CD8-positive, alpha-beta memory T cell (primary cell): ENCODE data around the gene EGFL7. TPM values are rescaled to one million over a fixed set of nuclear protein-coding genes. Genes with fewer than 3 reads are reported as not detected.

Experiments used
- CTCF ChIA-PET: fragments of 350-600 bp; sonication (Branson Sonifier 250); formaldehyde crosslinking; loops from one replicate; lab custom pipeline; 2021; ENCODE audit warnings: antibody characterized with exemption; lab: Charles Lee
- POLR2A ChIA-PET: fragments of 350-600 bp; sonication (Branson Sonifier 250); formaldehyde crosslinking; loops from one replicate; lab custom pipeline; 2021; ENCODE audit warnings: antibody characterized with exemption; lab: Charles Lee
- DNase-seq, 5 donors: peaks; one replicate each; pipeline versions ENCODE4 v3.0.0 to v3.0.0-alpha.2; 2020 to 2022; ENCODE audit warnings: mixed read lengths in 1 of 5
- H3K27ac ChIP-seq: one replicate; pipeline ENCODE4 v1.7.0; 2013; ENCODE audit warnings: low read depth, mild to moderate bottlenecking, low read length, moderate library complexity
- H3K27me3 ChIP-seq: 2 replicates; pipeline ENCODE4 v1.7.0; 2013; ENCODE audit warnings: low read length, mild to moderate bottlenecking; ENCODE audit not compliant: insufficient read depth, poor library complexity, severe bottlenecking
- H3K36me3 ChIP-seq: 2 replicates; pipeline ENCODE4 v1.7.0; 2013; ENCODE audit warnings: mild to moderate bottlenecking, low read length, moderate library complexity; ENCODE audit not compliant: insufficient read depth
- H3K4me1 ChIP-seq: 2 replicates; pipeline ENCODE4 v1.7.0; 2013; ENCODE audit warnings: mild to moderate bottlenecking, low read length, moderate library complexity; ENCODE audit not compliant: insufficient read depth
- H3K4me3 ChIP-seq: 2 replicates; pipeline ENCODE4 v1.7.0; 2013; ENCODE audit warnings: mild to moderate bottlenecking, low read length
- H3K9me3 ChIP-seq: 2 replicates; pipeline ENCODE4 v1.7.0; 2013; ENCODE audit warnings: mild to moderate bottlenecking, low read length
- H3K27ac Mint-ChIP-seq, 8 donors: one replicate each; pipeline ENCODE4 v1.8.0; 2020 to 2021; ENCODE audit warnings: mixed read lengths in 8 of 8, mild to moderate bottlenecking in 6 of 8, inconsistent platforms in 3 of 8, moderate library complexity in 3 of 8
- H3K27me3 Mint-ChIP-seq, 2 donors: one replicate each; pipeline ENCODE4 v1.8.0; 2020 to 2021; ENCODE audit warnings: mixed read lengths in 2 of 2, mild to moderate bottlenecking in 1 of 2, moderate library complexity in 1 of 2
- H3K36me3 Mint-ChIP-seq, 3 donors: one replicate each; pipeline ENCODE4 v1.8.0; 2020 to 2021; ENCODE audit warnings: mixed read lengths in 3 of 3, inconsistent platforms in 1 of 3, mild to moderate bottlenecking in 1 of 3
- H3K4me1 Mint-ChIP-seq, 3 donors: one replicate each; pipeline ENCODE4 v1.8.0; 2020 to 2021; ENCODE audit warnings: mixed read lengths in 3 of 3, inconsistent platforms in 1 of 3, mild to moderate bottlenecking in 1 of 3
- H3K4me3 Mint-ChIP-seq, 7 donors: one replicate each; pipeline ENCODE4 v1.8.0; 2020 to 2021; ENCODE audit warnings: mixed read lengths in 7 of 7, mild to moderate bottlenecking in 6 of 7, moderate library complexity in 4 of 7, inconsistent platforms in 2 of 7
- H3K9me3 Mint-ChIP-seq, 5 donors: one replicate each; pipeline ENCODE4 v1.8.0; 2020 to 2022; ENCODE audit warnings: mixed read lengths in 5 of 5, mild to moderate bottlenecking in 3 of 5, moderate library complexity in 2 of 5, inconsistent platforms in 1 of 5
- polyA plus RNA-seq: library from polyadenylated mRNA; unstranded; fragments of 300-500 nt; fragmentation: Illumina TruSeq; gene quantifications from one replicate; pipeline ENCODE4 v1.2.3, GENCODE V29; 2021
- total RNA-seq, 2 experiments: library from RNA; stranded (reverse); gene quantifications; one replicate each; pipeline ENCODE4 v1.2.3, GENCODE V29; 2021

EGFL7 gene
- total and polyA plus RNA-seq, 3 experiments from 2014 or later = 0.40 to 0.95 (median 0.61) TPM

DNA sequence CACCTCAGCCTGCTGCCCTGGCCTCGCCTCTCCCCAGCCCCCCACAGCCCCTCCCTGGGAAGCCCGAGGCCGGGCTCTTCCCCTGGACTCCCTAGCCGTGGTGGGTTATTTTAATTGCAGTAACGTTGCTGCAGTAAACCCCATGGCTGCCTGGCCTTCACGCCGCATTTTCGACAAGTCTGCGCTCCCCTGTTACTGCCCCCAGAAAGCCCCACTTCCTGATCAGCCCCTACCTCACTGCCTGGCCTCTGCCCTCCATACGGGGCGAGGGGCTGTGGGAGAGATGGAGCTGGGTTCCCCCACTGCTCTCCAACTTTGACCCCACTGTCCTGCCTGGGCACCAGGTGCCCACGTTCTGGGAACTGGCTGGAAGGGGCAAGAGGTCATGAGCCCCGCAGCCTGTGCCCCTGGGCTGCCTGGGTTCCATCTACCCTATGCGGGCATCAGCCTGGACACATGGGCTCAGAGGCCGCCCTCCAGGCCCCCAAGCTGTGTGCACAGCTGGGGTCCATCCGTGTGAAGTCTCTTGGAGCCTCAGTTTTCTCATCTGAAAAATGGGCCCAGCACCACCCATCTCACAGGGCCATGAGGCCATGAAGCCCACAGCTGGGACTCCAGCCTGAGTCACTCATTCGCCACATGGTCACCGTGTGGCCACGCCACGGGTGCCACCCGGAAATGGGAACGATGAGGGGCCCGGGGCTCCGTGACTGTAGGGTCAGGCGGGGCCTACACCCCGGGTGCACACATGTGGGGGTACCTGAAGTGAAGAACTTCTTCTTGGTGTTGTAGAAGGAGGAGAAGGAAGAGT, 11.5 kb downstream of the EGFL7 start:
- POLR2A ChIA-PET = no interaction called here
- no peaks in the 10 kb centered on the region for H3K4me1 Mint-ChIP-seq

DNA sequence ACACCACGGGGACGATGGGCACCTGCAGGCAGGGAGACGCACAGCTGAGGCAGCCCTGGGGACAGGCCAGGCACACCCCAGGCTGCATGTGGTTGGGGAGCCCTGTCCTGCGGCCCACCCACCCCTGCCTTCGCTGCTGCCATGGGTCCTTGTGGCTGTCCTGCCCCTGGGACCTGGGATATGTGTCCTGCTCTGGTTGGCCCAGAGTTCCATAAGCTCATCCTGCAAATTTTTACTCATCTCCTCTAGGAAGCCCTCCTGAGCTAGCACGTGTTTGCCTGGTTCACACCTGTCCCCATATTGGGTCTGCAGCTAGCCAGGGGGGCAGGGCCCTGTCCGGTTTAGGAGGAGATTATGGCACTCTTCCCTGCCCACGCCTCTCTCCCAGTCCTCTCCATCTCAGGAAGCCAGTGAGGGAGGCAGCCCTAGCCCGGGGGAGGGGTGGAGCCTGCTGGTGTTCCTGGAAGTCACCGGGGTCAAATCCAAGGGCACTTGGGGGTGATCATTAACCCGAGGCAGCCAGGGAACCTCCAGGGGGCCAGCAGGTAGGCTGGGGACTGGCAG, 12.2 kb downstream of the EGFL7 start:
- Mint-ChIP-seq H3K27ac (no peak overlapping the region), H3K4me1 (no peaks in the 10 kb centered on the region), H3K4me3 (no peak overlapping the region), H3K9me3 (no peaks in the 10 kb centered on the region), H3K36me3 (peaks cover 0 to 10% (median 0%) of the 10 kb centered on the region in 3 donors), H3K27me3 (no peaks in the 10 kb centered on the region)
- no peak for DNase-seq
- H3K36me3 ChIP-seq = no peaks in the 10 kb centered on the region
- ChIA-PET POLR2A (no interaction called here), CTCF (interaction anchor here (1.5 kb wide), 2 partner anchors 10 to 190 kb away, joined by 3 to 4 read pairs; no protein-coding TSS in a partner anchor)
- H3K9me3 ChIP-seq = no peaks in the 10 kb centered on the region
- H3K27me3 ChIP-seq = no peaks in the 10 kb centered on the region
- no peak overlapping the region for H3K4me3 ChIP-seq
- no peaks in the 10 kb centered on the region for H3K4me1 ChIP-seq
- no peak overlapping the region for H3K27ac ChIP-seq

More for the DNA sequence above, 11.5 kb downstream of the EGFL7 start:
- no peak for DNase-seq
- Histone ChIP-seq H3K4me3 (no peak overlapping the region), H3K9me3 (no peaks in the 10 kb centered on the region), H3K36me3 (no peaks in the 10 kb centered on the region), H3K4me1 (no peaks in the 10 kb centered on the region), H3K27me3 (no peaks in the 10 kb centered on the region), H3K27ac (no peak overlapping the region)
- no peaks in the 10 kb centered on the region for H3K27me3 Mint-ChIP-seq
- no peak overlapping the region for H3K4me3 Mint-ChIP-seq
- H3K36me3 Mint-ChIP-seq = peaks cover 0 to 10% (median 0%) of the 10 kb centered on the region in 3 donors
- no peaks in the 10 kb centered on the region for H3K9me3 Mint-ChIP-seq
- CTCF ChIA-PET = interaction anchor here (1.5 kb wide), 1 partner anchor 189 kb away, joined by 4 read pairs; no protein-coding TSS in a partner anchor
- peak overlapping the region in 1 of 8 donors; percentile 76 for H3K27ac Mint-ChIP-seq

DNA sequence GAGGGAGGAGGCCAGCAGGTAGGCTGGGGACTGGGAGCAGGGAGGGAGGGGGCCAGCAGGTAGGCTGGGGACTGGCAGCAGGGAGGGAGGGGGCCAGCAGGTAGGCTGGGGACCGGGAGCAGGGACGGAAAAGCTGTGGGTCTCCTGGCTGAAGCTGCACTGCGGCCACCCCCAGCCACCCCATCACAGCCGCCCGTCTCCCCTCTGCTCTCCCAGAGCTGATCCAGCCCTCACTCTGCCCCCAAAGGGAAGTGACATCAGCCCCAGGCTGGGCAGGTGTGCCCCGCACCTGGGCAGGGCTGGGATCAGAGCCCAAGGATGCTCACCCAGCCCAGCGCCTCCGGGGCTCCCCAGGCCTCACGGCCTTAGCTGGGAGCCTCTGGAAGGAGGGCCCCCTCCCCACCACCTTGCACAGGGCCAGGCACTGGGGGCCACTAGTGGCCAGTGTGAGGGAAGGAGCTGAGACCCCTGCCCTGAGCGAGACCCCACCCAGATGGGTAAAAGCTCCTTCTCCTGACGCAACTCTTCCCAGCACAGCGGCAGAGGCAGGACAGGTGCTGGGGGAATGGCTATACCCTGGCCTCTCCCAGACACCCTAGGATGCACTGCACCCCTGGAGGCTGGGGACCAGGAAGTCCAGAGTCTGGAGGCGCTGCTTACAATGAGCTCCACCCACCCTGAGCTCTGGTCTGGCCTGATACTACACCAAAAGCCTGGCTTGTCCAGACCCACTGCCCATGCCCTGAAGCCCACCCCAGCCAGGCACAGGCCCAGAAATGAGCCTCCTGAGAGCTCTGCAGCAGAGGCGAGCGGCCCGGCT, 13.0 kb downstream of the EGFL7 start:
- H3K9me3 ChIP-seq = no peaks in the 10 kb centered on the region
- no peaks in the 10 kb centered on the region for H3K9me3 Mint-ChIP-seq
- POLR2A ChIA-PET = no interaction called here
- no peak overlapping the region for H3K27ac Mint-ChIP-seq
- no peaks in the 10 kb centered on the region for H3K4me1 ChIP-seq
- no peak for DNase-seq
- CTCF ChIA-PET = interaction anchor here (1.1 to 1.5 kb wide), 2 partner anchors 9 to 11 kb away, joined by 3 read pairs; no protein-coding TSS in a partner anchor
- H3K27ac ChIP-seq = no peak overlapping the region
- no peak overlapping the region for H3K4me3 Mint-ChIP-seq
- H3K4me3 ChIP-seq = no peak overlapping the region
- no peaks in the 10 kb centered on the region for H3K36me3 ChIP-seq
- H3K27me3 ChIP-seq = no peaks in the 10 kb centered on the region
- no peaks in the 10 kb centered on the region for H3K4me1 Mint-ChIP-seq
- peaks cover 0 to 10% (median 0%) of the 10 kb centered on the region in 3 donors for H3K36me3 Mint-ChIP-seq
- no peaks in the 10 kb centered on the region for H3K27me3 Mint-ChIP-seq

DNA sequence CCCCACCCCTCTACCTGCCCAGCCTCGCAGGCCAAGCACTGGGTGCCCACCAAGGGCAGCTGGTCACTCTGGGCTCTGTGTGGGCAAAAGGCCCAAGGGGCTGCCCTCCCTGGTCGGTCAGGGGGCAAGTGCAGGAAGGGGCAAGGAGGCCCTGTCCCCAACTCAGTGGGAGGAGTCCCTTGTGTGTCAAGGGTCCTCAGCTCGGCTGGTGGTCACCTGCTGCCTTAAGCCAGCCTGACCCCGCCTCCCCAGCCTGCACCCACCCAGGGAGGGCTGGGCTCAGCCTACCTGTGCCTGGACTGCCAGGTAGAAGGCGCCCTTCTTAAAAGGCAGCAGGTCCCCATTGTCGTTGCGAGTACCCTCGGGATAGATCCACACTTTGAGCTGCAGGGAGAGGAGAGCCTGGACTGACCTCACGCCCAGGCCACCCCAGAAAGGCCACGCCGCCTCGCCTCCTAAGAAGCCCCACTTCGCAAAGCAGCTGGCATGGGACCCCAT, 13.6 kb downstream of the EGFL7 start:
- no peak overlapping the region for H3K4me3 Mint-ChIP-seq
- ChIA-PET POLR2A (interaction anchor here (0.6 kb wide), 1 partner anchor 25 kb away, joined by 4 read pairs; no protein-coding TSS in a partner anchor), CTCF (interaction anchor here (1.1 to 1.5 kb wide), 2 partner anchors 10 to 12 kb away, joined by 3 read pairs; no protein-coding TSS in a partner anchor)
- H3K27me3 ChIP-seq = no peaks in the 10 kb centered on the region
- H3K4me3 ChIP-seq = no peak overlapping the region
- H3K9me3 Mint-ChIP-seq = no peaks in the 10 kb centered on the region
- no peak for DNase-seq
- H3K9me3 ChIP-seq = no peaks in the 10 kb centered on the region
- no peaks in the 10 kb centered on the region for H3K27me3 Mint-ChIP-seq
- no peak overlapping the region for H3K27ac Mint-ChIP-seq
- peaks cover 0 to 10% (median 0%) of the 10 kb centered on the region in 3 donors for H3K36me3 Mint-ChIP-seq
- H3K4me1 ChIP-seq = no peaks in the 10 kb centered on the region
- H3K27ac ChIP-seq = no peak overlapping the region
- no peaks in the 10 kb centered on the region for H3K36me3 ChIP-seq
- H3K4me1 Mint-ChIP-seq = no peaks in the 10 kb centered on the region

DNA sequence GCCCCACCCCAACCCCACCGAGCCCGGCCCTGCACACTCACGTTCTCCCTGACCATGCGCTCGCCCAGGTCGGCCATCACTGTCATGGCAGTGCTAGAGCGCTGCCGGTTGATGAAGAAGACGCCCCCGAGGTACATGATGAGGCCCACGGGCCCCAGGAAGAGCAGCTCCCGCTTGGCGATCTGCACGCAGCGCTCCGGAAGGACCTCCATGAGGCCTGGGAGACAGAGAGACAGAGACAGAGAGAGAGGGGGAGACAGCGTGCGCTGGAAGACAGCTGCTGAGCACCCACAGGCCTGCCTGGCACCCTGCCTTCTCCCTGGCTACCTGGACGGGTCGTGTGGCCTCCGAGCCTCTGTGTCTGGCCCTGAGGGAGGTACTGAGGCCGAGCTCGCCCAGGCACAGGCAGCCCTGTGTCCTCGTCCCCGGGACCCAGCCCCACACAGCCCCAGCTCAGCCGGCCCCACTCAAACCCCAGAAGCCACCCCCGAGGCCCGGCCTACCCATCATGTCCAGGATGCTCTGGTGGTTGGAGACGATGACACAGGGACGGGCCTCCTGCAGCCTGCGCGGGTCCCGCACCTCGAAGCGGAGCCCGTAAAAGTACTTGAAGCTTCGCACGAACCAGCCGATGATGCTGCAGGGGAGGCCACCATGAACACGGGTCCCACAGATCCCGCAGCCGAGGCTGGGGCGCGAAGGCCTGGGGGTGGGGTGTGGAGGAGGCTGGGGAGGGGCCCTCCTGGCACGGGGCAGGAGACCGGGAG, 14.4 kb downstream of the EGFL7 start:
- CTCF ChIA-PET = no interaction called here

DNA sequence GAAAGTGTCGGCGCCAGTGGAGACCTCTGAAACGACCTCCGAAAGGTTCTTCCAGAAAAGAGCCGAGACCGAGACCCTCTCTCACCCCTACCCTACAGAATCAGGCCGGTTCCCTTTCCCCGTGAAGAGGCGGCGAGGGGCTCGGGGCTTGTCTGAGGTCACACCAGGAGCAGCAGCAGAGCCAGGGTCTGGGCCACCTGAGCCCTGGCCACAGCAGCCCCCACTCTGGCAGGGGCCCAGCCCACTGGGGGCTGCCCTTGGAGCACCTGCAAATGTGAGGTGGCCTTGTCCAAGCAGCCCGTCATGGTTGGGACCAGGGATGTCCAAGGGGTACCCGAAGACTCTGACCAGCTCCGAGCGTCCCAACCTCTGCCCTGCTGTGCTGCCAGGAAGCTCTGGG, 15.3 kb downstream of the EGFL7 start:
- POLR2A ChIA-PET = no interaction called here

More for the DNA sequence above, 14.4 kb downstream of the EGFL7 start:
- H3K36me3 Mint-ChIP-seq = peaks cover 0 to 10% (median 0%) of the 10 kb centered on the region in 3 donors
- no peak for DNase-seq
- no peaks in the 10 kb centered on the region for H3K4me1 ChIP-seq
- no peaks in the 10 kb centered on the region for H3K27me3 ChIP-seq
- H3K4me1 Mint-ChIP-seq = no peaks in the 10 kb centered on the region
- POLR2A ChIA-PET = interaction anchor here (0.6 kb wide), 1 partner anchor 24 kb away, joined by 4 read pairs; no protein-coding TSS in a partner anchor
- no peak overlapping the region for H3K4me3 Mint-ChIP-seq
- no peaks in the 10 kb centered on the region for H3K9me3 Mint-ChIP-seq
- no peaks in the 10 kb centered on the region for H3K9me3 ChIP-seq
- H3K36me3 ChIP-seq = no peaks in the 10 kb centered on the region
- H3K4me3 ChIP-seq = no peak overlapping the region
- no peak overlapping the region for H3K27ac Mint-ChIP-seq
- H3K27me3 Mint-ChIP-seq = no peaks in the 10 kb centered on the region
- no peak overlapping the region for H3K27ac ChIP-seq

DNA sequence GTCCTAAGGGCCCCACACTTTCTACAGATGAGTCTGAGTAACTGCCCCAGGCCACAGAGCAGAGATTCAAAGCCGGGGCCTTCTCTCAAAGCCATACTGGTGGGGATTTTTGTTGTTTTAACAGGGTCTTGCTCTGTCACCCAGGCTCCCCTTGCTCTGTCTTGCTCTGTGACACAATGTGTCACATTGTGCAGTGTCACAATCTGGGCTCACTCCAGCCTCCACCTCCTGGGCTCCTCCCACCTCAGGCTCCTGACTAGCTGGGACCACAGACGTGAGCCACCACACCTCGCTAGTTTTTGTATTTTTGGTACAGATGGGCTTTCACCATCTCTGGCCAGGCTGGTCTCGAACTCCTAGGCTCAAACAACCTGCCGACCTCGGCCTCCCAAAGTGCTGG, 15.9 kb downstream of the EGFL7 start:
- Mint-ChIP-seq H3K9me3 (no peaks in the 10 kb centered on the region), H3K27me3 (no peaks in the 10 kb centered on the region), H3K4me3 (no peak overlapping the region), H3K27ac (peak overlapping the region in 1 of 8 donors; percentile 23), H3K36me3 (peaks cover 0 to 10% (median 0%) of the 10 kb centered on the region in 3 donors), H3K4me1 (no peaks in the 10 kb centered on the region)
- Histone ChIP-seq H3K4me3 (no peak overlapping the region), H3K9me3 (no peaks in the 10 kb centered on the region), H3K36me3 (no peaks in the 10 kb centered on the region), H3K27ac (no peak overlapping the region), H3K4me1 (no peaks in the 10 kb centered on the region), H3K27me3 (no peaks in the 10 kb centered on the region)
- ChIA-PET CTCF (no interaction called here), POLR2A (no interaction called here)
- DNase-seq = no peak

More for the DNA sequence above, 15.3 kb downstream of the EGFL7 start:
- Histone ChIP-seq H3K27ac (no peak overlapping the region), H3K27me3 (no peaks in the 10 kb centered on the region), H3K4me1 (no peaks in the 10 kb centered on the region), H3K36me3 (no peaks in the 10 kb centered on the region), H3K9me3 (no peaks in the 10 kb centered on the region), H3K4me3 (no peak overlapping the region)
- CTCF ChIA-PET = no interaction called here
- no peak for DNase-seq
- Mint-ChIP-seq H3K27me3 (no peaks in the 10 kb centered on the region), H3K36me3 (peaks cover 0 to 10% (median 0%) of the 10 kb centered on the region in 3 donors), H3K27ac (no peak overlapping the region), H3K4me3 (no peak overlapping the region), H3K4me1 (no peaks in the 10 kb centered on the region), H3K9me3 (no peaks in the 10 kb centered on the region)
